Keratinocyte (primary cell): Measurements from ENCODE around the gene PODN. TPM values are rescaled to one million over a fixed set of nuclear protein-coding genes. Genes with fewer than 3 reads are reported as not detected.

ENCODE experiments used
- DNase-seq: peaks from one replicate; pipeline ENCODE4 v3.0.0-alpha.2; 2011; ENCODE audit warnings: low read depth, missing footprints, low spot score
- FAIRE-seq: peaks from 2 replicates; lab custom pipeline; 2011; peaks lifted over from hg19 to GRCh38; lab: Jason Lieb, UNC
- H2AFZ ChIP-seq: 2 replicates; pipeline ENCODE4 v1.6.0; 2012; ENCODE audit warnings: low read length, control low read depth, inconsistent platforms; ENCODE audit not compliant: control insufficient read depth
- H3K27ac ChIP-seq: 2 replicates; pipeline ENCODE4 v1.5.1; 2011; ENCODE audit warnings: low read length; ENCODE audit not compliant: control insufficient read depth, insufficient read depth
- H3K27me3 ChIP-seq: 3 replicates; pipeline ENCODE4 v1.6.0; 2011; ENCODE audit warnings: low read length; ENCODE audit not compliant: control insufficient read depth, insufficient read depth; ENCODE audit errors: extremely low read depth
- H3K36me3 ChIP-seq, 2 experiments: 2 replicates in 1 of 2; 3 replicates in 1 of 2; pipeline ENCODE4 v1.5.1; 2011; ENCODE audit warnings: low read length in 2 of 2, mild to moderate bottlenecking in 1 of 2; ENCODE audit not compliant: control insufficient read depth in 2 of 2, insufficient read depth in 2 of 2; ENCODE audit errors: extremely low read depth in 1 of 2
- H3K4me1 ChIP-seq: 3 replicates; pipeline ENCODE4 v1.5.1; 2011; ENCODE audit warnings: low read length; ENCODE audit not compliant: control insufficient read depth, insufficient read depth; ENCODE audit errors: extremely low read depth
- H3K4me2 ChIP-seq: 3 replicates; pipeline ENCODE4 v1.6.0; 2011; ENCODE audit warnings: low read depth, low read length; ENCODE audit not compliant: control insufficient read depth, insufficient read depth; ENCODE audit errors: extremely low read depth
- H3K4me3 ChIP-seq, 3 experiments: fragments of 200-600 bp in 1 of 3; sonication (generic) in 1 of 3; 2 replicates in 2 of 3; 3 replicates in 1 of 3; pipeline ENCODE4 v1.5.1; 2011 to 2016; ENCODE audit warnings: low read length in 3 of 3, mild to moderate bottlenecking in 3 of 3, control low read depth in 2 of 3, inconsistent platforms in 1 of 3, low read depth in 1 of 3, mixed read lengths in 1 of 3, mixed run types in 1 of 3, moderate library complexity in 1 of 3; ENCODE audit not compliant: control insufficient read depth in 2 of 3, insufficient read depth in 2 of 3; ENCODE audit errors: extremely low read depth in 1 of 3
- H3K79me2 ChIP-seq: 2 replicates; pipeline ENCODE4 v1.6.0; 2012; ENCODE audit warnings: low read length; ENCODE audit not compliant: control insufficient read depth, insufficient read depth
- H3K9ac ChIP-seq: 3 replicates; pipeline ENCODE4 v1.6.0; 2011; ENCODE audit warnings: low read length; ENCODE audit not compliant: control insufficient read depth, insufficient read depth; ENCODE audit errors: extremely low read depth
- H3K9me1 ChIP-seq: 3 replicates; pipeline ENCODE4 v1.6.0; 2011; ENCODE audit warnings: low read length; ENCODE audit not compliant: control insufficient read depth, insufficient read depth; ENCODE audit errors: extremely low read depth
- H3K9me3 ChIP-seq: 2 replicates; pipeline ENCODE4 v1.5.1; 2012; ENCODE audit warnings: low read depth, low read length; ENCODE audit not compliant: control insufficient read depth
- H4K20me1 ChIP-seq: 3 replicates; pipeline ENCODE4 v1.6.0; 2011; ENCODE audit warnings: low read length; ENCODE audit not compliant: control insufficient read depth, insufficient read depth; ENCODE audit errors: extremely low read depth
- CTCF ChIP-seq, 3 experiments: IDR thresholded peaks in 1 of 3; conservative IDR thresholded peaks in 1 of 3; optimal IDR thresholded peaks in 1 of 3; 2 replicates in 2 of 3; 3 replicates in 1 of 3; pipeline versions ENCODE3 to v1.5.1; 2011; ENCODE audit warnings: low read length in 3 of 3, mild to moderate bottlenecking in 3 of 3, moderate library complexity in 2 of 3, control low read depth in 1 of 3, inconsistent platforms in 1 of 3; ENCODE audit not compliant: insufficient read depth in 2 of 3; ENCODE audit errors: extremely low read depth in 1 of 3
- EZH2 ChIP-seq: IDR thresholded peaks from one replicate; pipeline ENCODE4 v1.6.1; 2012; ENCODE audit warnings: inconsistent platforms, mild to moderate bottlenecking, low read length, moderate library complexity
- dilution Hi-C: fragments of 300-500 bp; cut with MboI; formaldehyde crosslinking; loops from one replicate; pipeline ENCODE4 v1.7.0; 2020; ENCODE audit warnings: low sequenced_read_pairs; ENCODE audit not compliant: extremely low pct_ligation_motif_present
- polyA plus RNA-seq, 5 experiments: library from polyadenylated mRNA; depleted of rRNA in 3 of 5; stranded (reverse) in 3 of 5; stranded (forward) in 1 of 5; unstranded in 1 of 5; fragments of >200 nt; gene quantifications; 1 replicate in 1 of 5; 2 replicates in 3 of 5; 3 replicates in 1 of 5; pipeline versions ENCODE4 v1.2.1 to v1.2.3, GENCODE V29; 2011 to 2012; ENCODE audit warnings: missing spikeins in 2 of 5, low read depth in 1 of 5, low replicate concordance in 1 of 5

Gene PODN
- polyA plus RNA-seq, 1 donor (not counting 4 experiments of a cell fraction or from before 2014, with no cell fraction given): not detected

GRCh38 chr1:53112861-53113260 lies 50.8 kb downstream of the PODN start:
- Histone ChIP-seq H3K4me3 (no peak overlapping the region), H3K4me1 (peaks cover 7% of the 10 kb centered on the region), H2AFZ (no peak overlapping the region), H3K79me2 (no peaks in the 10 kb centered on the region), H3K9ac (no peak overlapping the region), H3K9me1 (no peaks in the 10 kb centered on the region), H3K9me3 (peaks cover 2% of the 10 kb centered on the region), H3K36me3 (no peaks in the 10 kb centered on the region), H3K27ac (no peak overlapping the region), H4K20me1 (no peaks in the 10 kb centered on the region), H3K27me3 (peaks cover 19% of the 10 kb centered on the region), H3K4me2 (no peak overlapping the region)
- FAIRE-seq (no peak), DNase-seq (no peak)
- no peak for TF ChIP-seq CTCF (optimal IDR thresholded peaks at IDR 0.05 in 1 of 3, IDR thresholded peaks at IDR 0.05 in 1 of 3, conservative IDR thresholded peaks at IDR 0.05 in 1 of 3; ENCODE audit: extremely low read depth in 1 of 3, insufficient read depth in 2 of 3, low read length in 3 of 3)
- no peak for TF ChIP-seq EZH2
- dilution Hi-C loops: no loop called here

GRCh38 chr1:53114090-53114489 lies 52.1 kb downstream of the PODN start:
- Histone ChIP-seq H3K79me2 (no peaks in the 10 kb centered on the region), H3K4me1 (no peaks in the 10 kb centered on the region), H3K27ac (no peak overlapping the region), H3K9me3 (peaks cover 2% of the 10 kb centered on the region), H3K9me1 (no peaks in the 10 kb centered on the region), H4K20me1 (no peaks in the 10 kb centered on the region), H3K36me3 (no peaks in the 10 kb centered on the region), H3K9ac (no peak overlapping the region), H2AFZ (no peak overlapping the region), H3K4me2 (no peak overlapping the region), H3K27me3 (peaks cover 14% of the 10 kb centered on the region), H3K4me3 (no peak overlapping the region)
- dilution Hi-C loops: no loop called here
- TF ChIP-seq CTCF (optimal IDR thresholded peaks at IDR 0.05 in 1 of 3, IDR thresholded peaks at IDR 0.05 in 1 of 3, conservative IDR thresholded peaks at IDR 0.05 in 1 of 3; ENCODE audit: extremely low read depth in 1 of 3, insufficient read depth in 2 of 3, low read length in 3 of 3) (no peak), EZH2 (no peak)
- no peak for DNase-seq
- FAIRE-seq: no peak
